GM12878 (cell line): Measurements from ENCODE around the gene DSTN. TPM values are rescaled to one million over a fixed set of nuclear protein-coding genes. Genes with fewer than 3 reads are reported as not detected.

ENCODE experiments used
- ATAC-seq: fragments of 200-7000 bp; cut with Tn5 transposase; 3 replicates; pipeline ENCODE4 v1.9.1; 2020; ENCODE audit warnings: mild to moderate bottlenecking, moderate library complexity
- BruUV-seq: library from RNA; stranded (reverse); fragments of 400-500 nt; replicated peaks from 2 replicates; lab custom pipeline; 2021; lab: Mats Ljungman, UMichigan
- CTCF ChIA-PET: fragments of 300-600 bp; sonication (Branson Sonifier 250); formaldehyde crosslinking; extraction: SDS; loops from one replicate; lab custom pipeline; 2021; ENCODE audit warnings: inconsistent platforms; lab: Yijun Ruan, JAX
- POLR2A ChIA-PET: fragments of 350-600 bp; formaldehyde crosslinking; extraction: SDS; loops from one replicate; lab custom pipeline; 2021; ENCODE audit warnings: inconsistent platforms; lab: Charles Lee
- RAD21 ChIA-PET: fragments of 300-600 bp; sonication (Branson Sonifier 250); formaldehyde crosslinking; loops from one replicate; lab custom pipeline; 2023; ENCODE audit warnings: antibody characterized with exemption; ENCODE audit not compliant: unreplicated experiment; lab: Charles Lee
- SMC1A ChIA-PET: fragments of 300-600 bp; sonication (Branson Sonifier 250); formaldehyde crosslinking; loops from one replicate; lab custom pipeline; 2023; ENCODE audit not compliant: unreplicated experiment, uncharacterized antibody; lab: Charles Lee
- DNase-seq: peaks from one replicate; pipeline ENCODE4 v3.0.0-alpha.2; 2011; ENCODE audit warnings: low read depth, low spot score
- FAIRE-seq: peaks from 3 replicates; lab custom pipeline; 2011; peaks lifted over from hg19 to GRCh38; lab: Jason Lieb, UNC
- H2AFZ ChIP-seq: 2 replicates; pipeline ENCODE4 v1.6.0; 2011; ENCODE audit warnings: low read depth, low read length, control low read depth; ENCODE audit not compliant: control insufficient read depth
- H3K27ac ChIP-seq: 2 replicates; pipeline ENCODE4 v1.5.1; 2011; ENCODE audit warnings: control low read depth; ENCODE audit not compliant: control insufficient read depth, insufficient read depth
- H3K27me3 ChIP-seq, 2 experiments: replicated peaks in 1 of 2; 2 replicates each; pipeline versions ENCODE4 v1.6.0 to v1.6.1; 2011; ENCODE audit warnings: low read length in 1 of 2; ENCODE audit not compliant: control insufficient read depth in 2 of 2, insufficient read depth in 2 of 2
- H3K36me3 ChIP-seq, 2 experiments: 2 replicates each; pipeline ENCODE4 v1.5.1; 2011; ENCODE audit warnings: low read length in 1 of 2; ENCODE audit not compliant: control insufficient read depth in 2 of 2, insufficient read depth in 2 of 2
- H3K4me1 ChIP-seq: 2 replicates; pipeline ENCODE4 v1.6.1; 2011; ENCODE audit warnings: mild to moderate bottlenecking, low read length, moderate library complexity, mixed read lengths; ENCODE audit not compliant: control insufficient read depth, insufficient read depth
- H3K4me2 ChIP-seq: 2 replicates; pipeline ENCODE4 v1.6.0; 2011; ENCODE audit warnings: control low read depth; ENCODE audit not compliant: control insufficient read depth, insufficient read depth
- H3K4me3 ChIP-seq: fragments of 200-600 bp; sonication (generic); 2 replicates; pipeline ENCODE4 v1.5.1; 2016
- H3K79me2 ChIP-seq: 2 replicates; pipeline ENCODE4 v1.6.0; 2011; ENCODE audit warnings: low read length; ENCODE audit not compliant: control insufficient read depth, insufficient read depth
- H3K9ac ChIP-seq: 2 replicates; pipeline ENCODE4 v1.8.0; 2011; ENCODE audit warnings: low read length, control low read depth, mixed read lengths; ENCODE audit not compliant: control insufficient read depth, insufficient read depth
- H3K9me3 ChIP-seq: replicated peaks from 3 replicates; pipeline ENCODE4 v1.5.1; 2011; ENCODE audit warnings: mild to moderate bottlenecking, low read length; ENCODE audit not compliant: control insufficient read depth, insufficient read depth
- H4K20me1 ChIP-seq: 2 replicates; pipeline ENCODE4 v1.6.0; 2011; ENCODE audit not compliant: control insufficient read depth, insufficient read depth
- BHLHE40 ChIP-seq, 2 experiments: fragments of 450-650 bp in 1 of 2; IDR thresholded peaks; 2 replicates each; pipeline ENCODE4 v1.6.1; 2011 to 2017; ENCODE audit warnings: low read depth in 2 of 2, borderline replicate concordance in 1 of 2, improper control_type of control experiment in 1 of 2, low read length in 1 of 2, mild to moderate bottlenecking in 1 of 2
- ESRRA ChIP-seq: IDR thresholded peaks from 2 replicates; pipeline ENCODE4 v1.6.1; 2012; ENCODE audit warnings: mild to moderate bottlenecking, low read length, improper control_type of control experiment
- LARP7 ChIP-seq: fragments of 450-650 bp; IDR thresholded peaks from 2 replicates; pipeline ENCODE4 v1.6.1; 2017; ENCODE audit warnings: mild to moderate bottlenecking
- NFIC ChIP-seq: IDR thresholded peaks from 2 replicates; pipeline ENCODE4 v1.6.1; 2012; ENCODE audit warnings: low read depth, mild to moderate bottlenecking, inconsistent platforms, low read length, moderate library complexity
- NR2F1 ChIP-seq: fragments of 450-650 bp; conservative IDR thresholded peaks from 2 replicates; pipeline ENCODE4 v1.6.1; 2017; ENCODE audit warnings: mild to moderate bottlenecking
- SIX5 ChIP-seq: IDR thresholded peaks from 2 replicates; pipeline ENCODE4 v1.6.1; 2011; ENCODE audit warnings: mild to moderate bottlenecking, low read depth, low read length, moderate library complexity; ENCODE audit not compliant: severe bottlenecking
- USF1 ChIP-seq: IDR thresholded peaks from 2 replicates; pipeline ENCODE4 v1.6.1; 2011; ENCODE audit warnings: borderline replicate concordance, low read depth, mild to moderate bottlenecking, moderate library complexity, mixed read lengths, low read length; ENCODE audit not compliant: insufficient read depth; ENCODE audit errors: extremely low read length
- WGBS: methylation state at CpG from one replicate; pipeline ENCODE4 v1.1.6; 2016; ENCODE audit warnings: low lambda C conversion rate; ENCODE audit not compliant: insufficient replicate concordance, insufficient coverage; ENCODE audit errors: missing lambda C conversion rate; 5-methylcytosine and 5-hydroxymethylcytosine counted together
- in situ Hi-C: fragments of 300-500 bp; cut with MboI; formaldehyde crosslinking; loops from 9 replicates; pipeline ENCODE4 v1.14.3; 2018; ENCODE audit warnings: mixed read lengths
- intact Hi-C: fragments of 100-400 bp; cut with micrococcal nuclease; formaldehyde crosslinking; loops from one replicate; pipeline ENCODE4 v1.14.2; 2022; ENCODE audit not compliant: unreplicated experiment
- polyA plus RNA-seq, 11 experiments: library from polyadenylated mRNA; depleted of rRNA in 4 of 11; unstranded in 6 of 11; stranded (reverse) in 5 of 11; fragments of >200 nt; fragmentation: Nextera tagmentation in 4 of 11; fragmentation: Illumina TruSeq in 1 of 11; extraction: Ambion mirVana in 4 of 11; extraction: Trizol in 1 of 11; gene quantifications; 1 replicate in 1 of 11; 2 replicates in 10 of 11; pipeline versions ENCODE4 v1.2.1 to v1.2.3, GENCODE V29; 2011 to 2016; ENCODE audit warnings: inconsistent platforms in 2 of 11, missing spikeins in 2 of 11, low read depth in 1 of 11
- total RNA-seq, 4 experiments: library from RNA; depleted of rRNA in 3 of 4; stranded (reverse); fragments of >200 nt in 3 of 4; fragmentation: Illumina TruSeq in 1 of 4; extraction: Trizol in 1 of 4; gene quantifications; 2 replicates each; pipeline versions ENCODE4 v1.2.1 to v1.2.3, GENCODE V29; 2013 to 2021

DSTN gene
- total and polyA plus RNA-seq, 10 of the 15 experiments (the other 5 are each of a cell fraction or from before 2014, with no cell fraction given): 26.7 to 137 (median 40.8) TPM

DNA sequence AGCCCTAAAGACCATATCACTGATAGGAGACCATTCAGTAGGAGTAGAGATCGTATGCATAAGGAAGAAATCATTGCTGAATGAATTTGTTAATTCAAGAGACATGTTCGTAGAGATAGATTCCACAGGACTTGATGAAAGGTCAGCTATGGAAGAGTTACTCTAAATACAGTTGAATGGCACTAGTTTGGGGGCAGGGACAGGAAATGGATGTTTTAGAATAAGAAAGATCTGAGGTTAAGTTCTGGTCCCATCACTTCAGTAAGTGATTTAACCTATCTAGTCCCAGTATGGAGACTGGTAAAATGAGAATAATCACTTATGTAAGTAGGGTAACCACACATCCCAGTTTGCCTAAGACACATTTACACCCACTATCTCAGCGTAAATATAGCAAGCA, 35.8 kb upstream of the DSTN start:
- no peak for FAIRE-seq
- BruUV-seq: no TSS peak
- Histone ChIP-seq H3K36me3 (no peaks in the 10 kb centered on the region), H3K27ac (no peak overlapping the region), H3K9me3 (no peaks in the 10 kb centered on the region), H3K4me2 (no peak overlapping the region), H3K79me2 (no peaks in the 10 kb centered on the region), H4K20me1 (no peaks in the 10 kb centered on the region), H3K27me3 (peaks cover 0 to 1% of the 10 kb centered on the region in 2 experiments; a peak in 2 of 4 replicates), H3K4me3 (no peak overlapping the region), H3K9ac (no peak overlapping the region), H3K4me1 (peaks cover 6% of the 10 kb centered on the region), H2AFZ (no peak overlapping the region)
- in situ Hi-C loops: no loop called here
- WGBS: 51% methylated on average over 3 of the region's 3 CpGs
- RAD21 ChIA-PET: no interaction called here
- SMC1A ChIA-PET: no interaction called here
- no peak for DNase-seq
- POLR2A ChIA-PET: no interaction called here
- no peak for ATAC-seq
- CTCF ChIA-PET: interaction anchor here (1.1 kb wide), 1 partner anchor 405 kb away, joined by 4 read pairs; no protein-coding TSS in a partner anchor
- intact Hi-C loops: no loop called here
- TF ChIP-seq BHLHE40 (IDR thresholded peaks at IDR 0.05; ENCODE audit: borderline replicate concordance in 1 of 2, low read depth in 2 of 2, low read length in 1 of 2) (no peak), USF1 (no peak), NFIC (no peak), NR2F1 (no peak), ESRRA (no peak), LARP7 (no peak), SIX5 (no peak)
